ENCODE results near the gene ZFHX3. TPM values are rescaled to one million over a fixed set of nuclear protein-coding genes. Genes with fewer than 3 reads are reported as not detected.

The ZFHX3 gene
- total and polyA plus RNA-seq, 2 experiments from 2014 or later = 2.8 to 3.9 TPM

DNA sequence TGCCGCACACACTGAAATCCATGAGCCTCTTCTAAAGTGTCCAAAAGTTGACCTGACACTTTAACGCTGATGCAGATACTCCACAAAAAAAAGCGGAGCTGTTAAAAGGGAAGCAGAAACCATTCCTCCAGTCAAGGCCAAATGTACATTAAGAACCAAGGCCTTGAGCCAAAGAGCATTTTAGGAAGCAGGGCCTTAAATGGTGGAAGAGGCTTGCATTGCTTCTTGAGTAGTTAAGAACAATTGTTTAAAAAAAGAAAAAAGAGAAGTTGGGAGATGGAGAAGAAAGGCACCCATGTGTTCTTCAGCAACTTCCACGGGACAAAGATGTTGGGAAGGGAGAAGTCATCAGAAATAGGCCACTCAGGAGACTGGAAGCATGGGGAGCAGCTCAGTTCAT lies 6.3 kb downstream of the ZFHX3 start:
- Histone ChIP-seq H3K4me2 (ENCODE audit: unreplicated experiment) (no peak overlapping the region), H3K79me2 (ENCODE audit: insufficient read depth) (peaks cover 100% of the 10 kb centered on the region), H3K9me2 (ENCODE audit: insufficient read depth) (no peaks in the 10 kb centered on the region), H3F3A (ENCODE audit: insufficient read depth) (peaks cover 23% of the 10 kb centered on the region), H3K9ac (no peak overlapping the region), H3K4me1 (ENCODE audit: insufficient read depth) (peaks cover 38% of the 10 kb centered on the region), H4K20me1 (ENCODE audit: insufficient read depth) (no peaks in the 10 kb centered on the region), H3K4me3 (no peak overlapping the region), H3K36me3 (ENCODE audit: low read depth) (no peaks in the 10 kb centered on the region), H3K27ac (no peak overlapping the region), H2AFZ (no peak overlapping the region), H3K27me3 (replicated peaks; ENCODE audit: insufficient read depth) (no peaks in the 10 kb centered on the region), H3K9me3 (ENCODE audit: low read depth) (no peaks in the 10 kb centered on the region)
- DNase-seq = no peak
- WGBS, 2 experiments (ENCODE audit: low coverage in 1 of 2, low lambda C conversion rate in 2 of 2, missing lambda C conversion rate in 2 of 2) = 93 to 97% methylated on average over 4 of the region's 4 CpGs
- in situ Hi-C loops (cut with MboI) = no loop called here
- no peak for TF ChIP-seq EZH2phosphoT487 (IDR thresholded peaks at IDR 0.05; ENCODE audit: insufficient read depth, low read depth)
- TF ChIP-seq EZH2 (IDR thresholded peaks at IDR 0.05; ENCODE audit: insufficient read depth, poor library complexity, severe bottlenecking) = no peak

DNA sequence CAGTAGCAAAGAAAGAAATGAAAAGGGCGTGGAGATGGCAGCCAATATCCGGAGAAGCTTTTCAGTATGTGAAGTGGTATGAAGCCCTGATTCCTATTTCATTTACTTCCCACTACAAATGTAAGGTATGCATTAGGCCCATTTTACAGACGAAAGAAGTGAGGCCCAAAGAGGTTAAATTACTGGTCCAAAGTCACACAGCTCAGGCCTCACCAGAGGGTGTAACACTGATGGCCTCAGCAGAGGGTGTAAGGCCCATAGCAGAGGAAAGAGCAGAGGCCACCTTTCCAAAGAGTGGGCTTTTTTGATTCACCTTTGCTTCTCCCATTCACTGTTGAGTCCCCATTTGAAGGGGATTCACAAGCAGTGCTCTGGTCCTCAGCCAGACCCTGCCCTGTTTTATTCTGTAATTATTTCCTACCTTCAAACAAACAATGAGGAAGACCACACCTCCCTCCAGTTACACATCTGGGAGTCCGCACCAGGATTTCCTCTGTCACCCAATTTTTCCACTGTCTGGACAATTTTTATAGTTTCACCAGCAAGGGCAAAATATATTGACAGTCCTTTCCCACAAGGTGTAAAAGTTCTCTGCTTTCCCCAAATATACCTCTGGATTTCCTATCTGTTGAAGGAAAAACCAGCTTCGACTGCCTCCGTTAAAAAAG lies 7.1 kb downstream of the ZFHX3 start:
- in situ Hi-C loops (cut with MboI) = no loop called here
- H3K9ac ChIP-seq = no peak overlapping the region
- H3K27me3 ChIP-seq (replicated peaks; ENCODE audit: insufficient read depth) = no peaks in the 10 kb centered on the region
- no peaks in the 10 kb centered on the region for H3K36me3 ChIP-seq (ENCODE audit: low read depth)
- H3K9me3 ChIP-seq (ENCODE audit: low read depth) = no peaks in the 10 kb centered on the region
- no peak overlapping the region for H3K4me3 ChIP-seq
- no peak overlapping the region for H2AFZ ChIP-seq
- peaks cover 15% of the 10 kb centered on the region for H3F3A ChIP-seq (ENCODE audit: insufficient read depth)
- H3K79me2 ChIP-seq (ENCODE audit: insufficient read depth) = peaks cover 100% of the 10 kb centered on the region
- H4K20me1 ChIP-seq (ENCODE audit: insufficient read depth) = no peaks in the 10 kb centered on the region
- no peaks in the 10 kb centered on the region for H3K9me2 ChIP-seq (ENCODE audit: insufficient read depth)
- H3K27ac ChIP-seq = no peak overlapping the region
- H3K4me1 ChIP-seq (ENCODE audit: insufficient read depth) = peaks cover 30% of the 10 kb centered on the region
- TF ChIP-seq EZH2phosphoT487 (IDR thresholded peaks at IDR 0.05; ENCODE audit: insufficient read depth, low read depth) (no peak), EZH2 (IDR thresholded peaks at IDR 0.05; ENCODE audit: insufficient read depth, poor library complexity, severe bottlenecking) (no peak)
- no peak overlapping the region for H3K4me2 ChIP-seq (ENCODE audit: unreplicated experiment)
- 98 to 100% methylated on average over 6 of the region's 6 CpGs for WGBS, 2 experiments (ENCODE audit: low coverage in 1 of 2, low lambda C conversion rate in 2 of 2, missing lambda C conversion rate in 2 of 2)
- DNase-seq = no peak

DNA sequence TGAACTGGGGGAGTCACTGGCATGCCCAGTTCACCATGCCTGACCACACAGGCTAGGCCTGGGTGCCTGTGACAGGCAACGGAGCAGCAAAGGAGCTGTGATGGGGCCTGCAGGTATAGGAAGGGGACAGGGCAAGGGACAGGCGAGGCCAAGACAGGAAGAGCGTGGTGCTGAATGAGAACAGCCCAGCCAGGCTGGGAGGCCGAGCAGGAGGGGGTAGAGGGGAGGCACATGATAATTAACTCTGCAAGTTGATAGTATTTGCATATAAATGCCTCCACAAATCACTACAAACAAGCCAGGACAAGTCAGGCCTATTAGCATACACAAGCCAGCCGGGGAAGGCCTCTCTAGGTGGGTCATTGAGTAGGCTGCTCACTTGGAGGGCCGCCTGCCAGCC lies 7.8 kb downstream of the ZFHX3 start:
- peaks cover 25% of the 10 kb centered on the region for H3K4me1 ChIP-seq (ENCODE audit: insufficient read depth)
- no peak for TF ChIP-seq EZH2phosphoT487 (IDR thresholded peaks at IDR 0.05; ENCODE audit: insufficient read depth, low read depth)
- no peak for TF ChIP-seq EZH2 (IDR thresholded peaks at IDR 0.05; ENCODE audit: insufficient read depth, poor library complexity, severe bottlenecking)
- no peak overlapping the region for H3K9ac ChIP-seq
- peaks cover 100% of the 10 kb centered on the region for H3K79me2 ChIP-seq (ENCODE audit: insufficient read depth)
- in situ Hi-C loops (cut with MboI) = no loop called here
- H3K9me3 ChIP-seq (ENCODE audit: low read depth) = no peaks in the 10 kb centered on the region
- H3K36me3 ChIP-seq (ENCODE audit: low read depth) = no peaks in the 10 kb centered on the region
- H3K4me2 ChIP-seq (ENCODE audit: unreplicated experiment) = no peak overlapping the region
- no peak overlapping the region for H2AFZ ChIP-seq
- H3K9me2 ChIP-seq (ENCODE audit: insufficient read depth) = no peaks in the 10 kb centered on the region
- WGBS, 2 experiments (ENCODE audit: low coverage in 1 of 2, low lambda C conversion rate in 2 of 2, missing lambda C conversion rate in 2 of 2) = 91 to 97% methylated on average over 6 of the region's 6 CpGs
- no peaks in the 10 kb centered on the region for H3K27me3 ChIP-seq (replicated peaks; ENCODE audit: insufficient read depth)
- no peaks in the 10 kb centered on the region for H4K20me1 ChIP-seq (ENCODE audit: insufficient read depth)
- no peak overlapping the region for H3K4me3 ChIP-seq
- peaks cover 11% of the 10 kb centered on the region for H3F3A ChIP-seq (ENCODE audit: insufficient read depth)
- DNase-seq = no peak
- no peak overlapping the region for H3K27ac ChIP-seq

DNA sequence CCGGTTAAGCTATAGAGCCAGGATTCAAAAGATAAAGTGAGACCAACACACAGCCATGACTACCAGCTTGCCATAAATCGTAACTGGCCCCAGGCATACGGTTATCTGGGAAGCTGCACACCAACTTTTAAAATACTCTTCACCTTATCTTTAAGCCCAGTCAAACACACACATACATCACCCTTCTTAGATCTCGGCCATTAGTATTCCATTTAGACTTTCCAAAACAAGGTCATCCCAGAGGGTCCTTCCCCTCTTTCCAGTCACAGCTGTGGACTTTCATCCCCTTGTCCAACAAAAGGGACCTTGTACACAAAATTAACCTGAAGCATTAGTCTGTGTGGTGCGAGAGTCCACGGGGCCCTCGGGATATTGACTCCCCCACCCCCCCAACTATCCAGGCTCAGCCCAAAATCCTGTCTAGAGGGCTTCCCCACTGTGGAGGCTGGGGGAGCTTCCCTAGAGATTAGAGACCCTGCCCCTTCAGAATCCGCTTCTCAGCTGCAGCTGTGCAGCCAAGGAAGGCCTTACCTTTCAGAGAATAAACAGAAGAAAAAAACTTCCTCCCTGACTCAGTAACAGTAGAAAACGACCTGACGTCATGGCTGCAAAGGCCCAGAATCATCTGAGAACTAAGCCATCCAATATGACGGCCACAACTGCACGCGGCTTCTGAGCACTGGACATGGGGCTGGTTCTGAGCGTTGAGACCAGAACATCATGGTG lies 9.9 kb downstream of the ZFHX3 start:
- in situ Hi-C loops (cut with MboI) = no loop called here
- Histone ChIP-seq H3K27ac (no peak overlapping the region), H3K36me3 (ENCODE audit: low read depth) (no peaks in the 10 kb centered on the region), H3K9me3 (ENCODE audit: low read depth) (no peaks in the 10 kb centered on the region), H2AFZ (no peak overlapping the region), H3K4me1 (ENCODE audit: insufficient read depth) (0 out of 2 replicates have a peak, but pooled peaks cover 5% of the 10 kb centered on the region), H4K20me1 (ENCODE audit: insufficient read depth) (no peaks in the 10 kb centered on the region), H3K79me2 (ENCODE audit: insufficient read depth) (peaks cover 98% of the 10 kb centered on the region), H3K9ac (no peak overlapping the region), H3K4me3 (no peak overlapping the region), H3F3A (ENCODE audit: insufficient read depth) (no peaks in the 10 kb centered on the region), H3K27me3 (replicated peaks; ENCODE audit: insufficient read depth) (no peaks in the 10 kb centered on the region), H3K9me2 (ENCODE audit: insufficient read depth) (no peaks in the 10 kb centered on the region), H3K4me2 (ENCODE audit: unreplicated experiment) (no peak overlapping the region)
- DNase-seq = no peak
- no peak for TF ChIP-seq EZH2 (IDR thresholded peaks at IDR 0.05; ENCODE audit: insufficient read depth, poor library complexity, severe bottlenecking)
- TF ChIP-seq EZH2phosphoT487 (IDR thresholded peaks at IDR 0.05; ENCODE audit: insufficient read depth, low read depth) = no peak
- WGBS, 2 experiments (ENCODE audit: low coverage in 1 of 2, low lambda C conversion rate in 2 of 2, missing lambda C conversion rate in 2 of 2) = 94% methylated on average over 14 of the region's 14 CpGs

Measured in GM23248 (cell line).